SIG-M5 (cell line): Measurements from ENCODE around the gene IPO13.

Source experiments
- DNase-seq: peaks from one replicate; lab custom pipeline; 2025; lab: John Stamatoyannopoulos, UW

Gene IPO13

DNA sequence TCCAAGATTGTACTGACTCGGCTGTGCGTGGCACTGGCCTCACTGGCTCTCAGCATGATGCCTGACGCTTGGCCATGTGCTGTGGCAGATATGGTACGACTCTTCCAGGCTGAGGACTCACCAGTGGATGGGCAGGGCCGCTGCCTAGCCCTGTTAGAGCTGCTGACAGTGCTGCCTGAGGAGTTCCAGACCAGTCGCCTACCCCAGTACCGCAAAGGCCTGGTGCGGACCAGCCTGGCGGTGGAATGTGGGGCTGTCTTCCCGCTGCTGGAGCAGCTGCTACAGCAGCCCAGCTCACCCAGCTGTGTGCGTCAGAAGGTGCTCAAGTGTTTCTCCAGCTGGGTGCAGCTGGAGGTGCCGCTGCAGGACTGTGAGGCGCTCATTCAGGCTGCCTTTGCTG is 2.9 kb downstream of the IPO13 start:
- DNase-seq = no peak

DNA sequence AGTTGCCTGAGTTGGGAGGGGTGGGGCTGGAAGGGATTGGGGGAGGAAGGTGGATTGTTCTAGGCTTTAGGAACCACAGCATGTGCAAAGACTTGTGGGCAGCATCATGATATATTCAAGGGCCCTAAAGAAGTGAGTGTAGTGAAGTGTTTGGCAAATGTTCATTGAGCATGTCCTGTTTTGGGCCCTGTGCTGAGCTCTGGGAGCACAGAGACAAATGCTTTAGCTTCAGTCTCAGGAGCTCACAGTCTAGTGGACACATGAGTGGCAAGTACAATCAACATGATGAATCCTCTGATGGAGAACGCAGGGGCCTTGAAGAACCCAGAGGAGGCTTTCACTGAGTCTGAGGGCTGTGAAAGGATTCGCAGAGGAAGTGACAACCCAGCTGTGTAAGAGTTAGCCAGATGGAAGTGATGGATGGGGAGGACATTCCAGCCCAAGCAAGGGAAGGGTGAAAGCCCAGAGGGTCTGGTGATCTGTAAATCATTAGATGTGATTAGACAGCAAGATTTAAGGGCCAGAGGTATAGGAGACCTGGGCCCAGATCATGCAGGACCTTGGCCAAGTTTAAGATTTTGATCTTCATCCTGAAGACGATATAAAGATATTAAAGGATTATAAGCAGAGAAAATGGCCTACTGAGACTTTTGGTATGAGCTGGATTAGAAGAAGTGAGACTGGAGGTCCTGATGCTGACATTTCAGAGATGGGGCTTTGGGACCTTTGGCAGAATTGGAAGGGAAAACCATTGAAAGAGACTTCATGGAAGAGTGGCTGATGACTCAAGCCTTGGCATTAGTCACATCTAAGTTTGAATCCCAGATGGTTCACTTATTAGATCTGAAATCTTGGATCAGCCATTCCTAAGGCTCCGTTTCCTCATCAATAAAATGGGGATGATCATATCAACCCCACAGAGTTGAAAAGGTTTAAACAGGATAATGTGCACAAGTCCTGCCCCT is 4.6 kb downstream of the IPO13 start:
- no peak for DNase-seq

DNA sequence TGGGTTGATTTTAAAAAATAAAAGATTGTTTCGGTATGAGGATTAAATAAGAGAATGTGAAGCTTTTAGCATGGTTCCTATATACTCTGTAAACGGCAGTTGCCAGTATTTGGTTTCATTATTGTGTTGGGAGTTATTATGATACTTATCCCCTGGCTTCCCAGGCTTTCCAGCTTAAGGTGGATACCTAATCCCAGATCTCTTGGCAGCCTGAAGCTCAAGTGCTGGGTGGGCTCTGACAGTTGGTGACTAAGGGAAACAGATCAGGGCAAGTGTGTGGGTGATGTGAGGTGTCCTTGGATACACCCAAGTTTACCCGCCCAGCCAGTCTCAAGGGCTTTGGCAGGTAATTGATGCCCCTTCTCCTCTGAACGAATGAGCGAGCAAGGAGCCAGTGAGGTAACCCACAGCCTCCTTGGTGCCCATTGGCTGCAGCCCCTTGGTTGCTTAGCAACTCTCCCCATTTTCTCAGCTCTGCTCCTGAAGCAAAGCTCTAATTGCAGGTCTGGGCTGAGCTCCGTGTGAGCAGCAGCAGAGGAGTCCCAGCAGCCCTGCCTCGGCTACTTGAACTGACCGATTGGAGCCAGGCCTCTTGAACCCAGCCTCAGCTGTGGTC is 6.1 kb downstream of the IPO13 start:
- DNase-seq = no peak

DNA sequence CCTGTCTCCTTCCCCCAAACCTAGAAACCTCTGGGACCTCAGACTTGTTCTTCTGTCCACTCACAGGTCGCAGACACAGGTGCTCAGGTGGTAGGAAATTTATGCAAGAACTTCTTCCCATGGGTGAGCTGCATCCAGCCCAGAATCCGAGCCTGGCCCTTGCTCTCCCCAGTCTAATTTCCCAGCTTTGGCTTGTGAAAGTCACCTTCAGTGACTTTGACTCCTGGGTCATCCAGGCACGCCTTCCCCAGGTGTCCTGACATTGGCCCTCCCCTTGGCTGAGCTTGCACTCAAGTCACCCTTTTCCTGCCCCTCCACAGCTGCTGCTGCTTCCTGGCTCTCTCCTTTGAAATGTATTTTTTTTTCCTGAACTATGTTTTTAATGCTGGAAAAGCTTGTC is 6.6 kb downstream of the IPO13 start:
- no peak for DNase-seq

DNA sequence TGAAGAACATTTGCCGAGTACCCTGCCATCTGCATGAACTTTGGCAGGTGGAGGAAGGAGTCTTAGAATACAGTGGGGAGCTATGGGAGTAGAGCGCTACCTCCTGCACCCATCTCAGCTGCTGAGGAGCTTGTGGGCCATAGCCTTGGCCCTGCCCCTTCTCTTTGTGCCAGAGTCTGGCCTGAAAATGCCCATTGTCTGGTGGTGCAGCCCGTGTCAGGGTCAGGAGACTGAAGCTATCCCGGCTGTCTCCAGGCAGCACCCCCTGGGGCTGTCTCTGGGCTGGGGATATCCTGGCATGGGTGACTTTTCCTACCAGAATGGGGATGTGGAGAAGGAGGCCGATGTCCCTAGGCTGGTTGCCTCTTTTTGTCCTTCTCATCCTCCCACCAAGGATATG is 7.3 kb downstream of the IPO13 start:
- no peak for DNase-seq

DNA sequence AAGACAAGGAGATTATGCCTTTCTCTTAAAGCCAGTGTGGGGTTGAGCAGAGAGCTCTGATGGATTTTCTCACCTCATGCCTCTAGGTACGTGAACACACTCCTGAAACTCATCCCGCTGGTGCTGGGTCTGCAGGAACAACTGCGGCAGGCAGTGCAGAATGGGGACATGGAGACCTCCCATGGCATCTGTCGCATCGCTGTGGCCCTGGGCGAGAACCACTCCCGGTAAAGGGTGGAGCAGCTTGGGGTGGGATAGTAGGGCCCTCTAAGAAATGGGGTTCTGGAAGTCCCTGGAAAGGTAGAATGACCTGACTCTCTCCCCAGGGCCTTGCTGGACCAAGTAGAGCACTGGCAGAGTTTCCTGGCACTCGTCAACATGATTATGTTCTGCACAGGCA is 9.5 kb downstream of the IPO13 start:
- DNase-seq = no peak

DNA sequence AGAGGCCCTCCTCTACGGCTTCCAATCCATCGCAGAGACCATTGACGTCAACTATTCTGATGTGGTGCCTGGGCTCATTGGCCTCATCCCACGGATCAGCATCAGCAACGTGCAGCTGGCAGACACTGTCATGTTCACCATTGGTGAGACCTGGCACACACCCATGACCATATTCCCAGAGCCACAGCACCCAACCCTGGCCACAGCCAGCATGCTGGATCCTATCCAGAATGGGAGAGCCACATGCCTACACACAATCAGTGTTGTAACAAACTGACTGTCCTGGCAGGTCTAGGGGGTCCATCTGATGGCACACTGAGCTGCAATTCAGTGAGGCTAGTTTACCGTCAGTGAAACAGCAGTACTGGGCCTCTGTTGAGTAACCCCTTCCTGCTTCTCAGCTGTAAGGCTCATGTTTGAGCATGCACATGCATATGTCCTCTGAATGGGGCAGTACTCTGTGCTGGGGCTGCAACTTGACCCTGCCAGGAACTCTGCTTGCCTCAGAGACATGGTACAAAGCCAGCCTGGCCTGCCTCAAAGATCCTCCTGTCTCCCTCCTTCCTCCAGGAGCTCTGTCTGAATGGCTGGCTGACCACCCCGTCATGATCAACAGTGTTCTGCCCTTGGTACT is 10.8 kb downstream of the IPO13 start:
- no peak for DNase-seq

DNA sequence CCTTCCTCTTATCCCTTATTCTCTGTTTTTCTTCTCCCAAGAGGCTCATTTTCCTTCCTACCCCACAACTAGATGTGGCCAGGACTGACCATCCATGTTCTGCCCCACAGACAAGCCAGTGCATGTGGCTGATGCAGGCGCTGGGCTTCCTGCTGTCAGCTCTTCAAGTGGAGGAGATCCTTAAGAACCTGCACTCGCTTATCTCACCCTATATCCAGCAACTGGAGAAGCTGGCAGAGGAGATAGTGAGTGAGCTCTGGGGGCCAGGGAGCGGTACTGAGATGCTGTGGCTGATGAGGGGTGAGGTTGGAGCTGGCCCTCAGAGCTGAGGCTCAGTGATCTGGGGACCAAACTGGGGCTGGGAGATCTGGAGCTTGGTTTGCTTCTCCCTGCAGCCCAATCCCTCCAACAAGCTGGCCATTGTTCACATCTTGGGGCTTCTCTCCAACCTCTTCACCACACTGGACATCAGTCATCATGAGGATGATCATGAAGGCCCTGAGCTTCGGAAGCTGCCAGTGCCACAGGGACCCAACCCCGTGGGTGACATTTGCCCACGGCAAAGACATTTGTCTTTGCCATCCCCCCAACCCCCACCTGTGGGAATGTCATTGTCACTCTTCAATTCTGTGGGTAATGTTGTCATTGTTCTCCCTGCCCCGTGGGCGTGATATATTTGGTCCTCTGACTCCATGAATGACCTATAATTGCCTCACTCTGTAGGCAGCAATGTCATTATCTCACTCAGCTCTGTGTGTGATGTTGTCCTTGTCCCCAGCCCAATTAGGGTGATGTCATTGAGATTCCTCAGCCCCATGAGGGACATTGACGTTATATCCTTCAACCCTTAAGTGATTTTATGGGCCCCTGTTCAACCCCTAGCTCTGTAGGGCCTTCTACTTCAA is 11.9 kb downstream of the IPO13 start:
- DNase-seq = no peak

DNA sequence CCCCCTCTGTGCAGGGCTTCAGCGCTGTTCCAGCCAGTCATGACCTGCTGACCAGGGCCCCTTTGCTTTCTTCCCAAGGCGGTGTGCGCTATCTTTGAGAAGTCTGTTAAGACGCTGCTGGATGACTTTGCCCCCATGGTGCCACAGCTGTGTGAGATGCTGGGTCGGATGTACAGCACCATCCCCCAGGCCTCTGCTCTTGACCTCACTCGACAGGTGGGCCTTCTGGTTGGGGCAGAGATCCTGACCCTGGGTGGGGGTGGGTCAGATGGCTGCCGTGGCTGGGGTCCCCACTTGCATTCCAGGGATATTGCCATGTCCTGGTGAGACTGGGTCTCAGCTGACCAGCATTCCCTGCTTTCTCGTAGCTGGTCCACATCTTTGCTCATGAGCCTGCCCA is 14.0 kb downstream of the IPO13 start:
- no peak for DNase-seq

DNA sequence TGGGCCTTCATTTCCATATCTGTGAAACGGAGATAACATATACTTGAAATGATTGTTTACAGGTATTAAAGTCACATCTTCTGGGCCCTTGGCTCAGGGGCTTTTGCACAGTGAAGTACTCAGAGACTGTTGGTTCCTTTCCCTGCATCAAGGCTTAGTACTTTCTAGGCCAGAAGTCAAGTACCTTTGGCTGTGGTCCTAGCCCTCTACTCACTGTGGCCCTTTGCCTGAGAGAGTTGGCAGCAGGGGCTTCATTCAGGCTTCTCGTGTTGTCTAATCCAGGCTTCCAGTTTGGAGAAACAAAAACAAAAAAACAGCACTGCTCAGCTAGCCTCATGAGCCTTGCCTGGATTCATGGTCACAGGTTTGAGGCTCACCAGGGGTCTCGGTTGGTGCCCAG is 14.9 kb downstream of the IPO13 start:
- DNase-seq = no peak

DNA sequence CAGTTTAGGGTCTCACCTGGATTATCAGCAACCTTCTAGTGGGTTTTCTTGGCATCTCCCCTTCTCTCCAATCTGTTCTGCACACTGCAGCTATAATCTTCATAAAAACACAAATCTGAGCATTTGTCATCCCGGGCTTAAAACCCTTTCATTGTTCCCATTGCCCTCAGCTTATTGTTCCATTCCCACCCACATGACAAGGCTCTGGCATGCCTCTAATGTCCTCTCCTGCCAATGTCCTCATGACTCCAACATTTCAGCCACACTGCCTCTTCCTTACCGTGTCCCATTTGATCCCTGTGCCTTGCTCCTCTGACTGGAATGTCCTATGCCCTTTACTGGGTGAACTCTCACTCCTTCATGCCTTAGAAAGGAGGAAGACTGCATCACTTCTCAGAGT is 15.6 kb downstream of the IPO13 start:
- no peak for DNase-seq

DNA sequence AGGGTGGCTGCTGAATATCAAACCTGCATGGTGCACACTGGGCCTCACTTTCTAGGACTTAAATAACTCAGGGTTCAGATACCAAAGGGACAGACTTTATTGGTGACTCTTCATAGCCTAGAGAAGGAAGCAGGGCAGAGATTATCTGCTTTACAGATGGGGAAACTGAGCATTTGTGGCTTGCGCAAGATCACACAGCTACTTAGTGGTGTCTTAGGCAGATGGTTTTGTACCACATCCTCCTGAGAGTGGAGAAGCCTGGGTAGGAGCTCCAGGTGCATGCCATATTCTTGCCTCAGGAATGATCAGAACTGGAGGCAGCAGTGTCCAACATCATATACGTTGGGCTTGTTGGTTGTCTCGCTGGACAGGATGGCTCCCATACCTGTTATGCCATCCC is 16.3 kb downstream of the IPO13 start:
- DNase-seq = no peak

DNA sequence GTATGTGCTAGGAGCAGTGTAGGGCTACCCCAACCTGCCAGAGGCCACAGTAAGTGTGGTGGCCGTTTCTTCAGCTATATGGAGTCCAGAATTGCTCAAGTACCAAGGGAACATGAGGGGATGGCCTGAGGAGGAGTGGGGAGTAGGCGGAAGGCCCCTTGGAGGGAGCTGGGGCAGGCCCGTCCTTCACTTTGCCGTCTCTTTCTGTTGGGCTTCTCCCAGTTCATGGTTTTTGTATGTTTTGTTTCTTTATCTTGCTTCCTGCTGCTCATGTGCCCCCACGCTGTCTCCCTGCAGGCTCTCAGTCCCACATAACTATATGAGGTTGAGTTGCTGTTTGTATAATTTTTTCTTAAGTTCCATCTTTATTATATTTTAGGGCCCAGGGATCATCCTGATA is 17.1 kb downstream of the IPO13 start:
- DNase-seq = no peak

DNA sequence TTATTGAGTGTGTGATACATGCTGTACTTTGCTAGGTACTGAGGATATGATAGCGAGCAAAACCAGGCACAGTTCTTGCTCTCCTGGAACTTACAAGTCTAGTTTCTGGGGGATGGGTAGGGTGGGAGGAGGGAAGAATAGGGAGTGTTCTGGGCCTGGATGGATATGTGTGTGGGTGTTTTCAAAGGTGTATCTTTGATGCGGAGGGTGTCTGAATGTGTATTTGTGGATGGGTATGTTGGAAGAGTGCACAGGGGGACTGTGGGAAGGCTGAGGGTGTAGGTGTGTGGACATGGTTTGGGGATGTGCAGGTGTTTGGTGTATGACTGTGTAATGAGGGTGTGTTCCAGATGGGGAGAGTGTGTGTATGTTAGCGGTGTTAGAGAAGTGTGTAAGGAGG is 18.6 kb downstream of the IPO13 start:
- no peak for DNase-seq

DNA sequence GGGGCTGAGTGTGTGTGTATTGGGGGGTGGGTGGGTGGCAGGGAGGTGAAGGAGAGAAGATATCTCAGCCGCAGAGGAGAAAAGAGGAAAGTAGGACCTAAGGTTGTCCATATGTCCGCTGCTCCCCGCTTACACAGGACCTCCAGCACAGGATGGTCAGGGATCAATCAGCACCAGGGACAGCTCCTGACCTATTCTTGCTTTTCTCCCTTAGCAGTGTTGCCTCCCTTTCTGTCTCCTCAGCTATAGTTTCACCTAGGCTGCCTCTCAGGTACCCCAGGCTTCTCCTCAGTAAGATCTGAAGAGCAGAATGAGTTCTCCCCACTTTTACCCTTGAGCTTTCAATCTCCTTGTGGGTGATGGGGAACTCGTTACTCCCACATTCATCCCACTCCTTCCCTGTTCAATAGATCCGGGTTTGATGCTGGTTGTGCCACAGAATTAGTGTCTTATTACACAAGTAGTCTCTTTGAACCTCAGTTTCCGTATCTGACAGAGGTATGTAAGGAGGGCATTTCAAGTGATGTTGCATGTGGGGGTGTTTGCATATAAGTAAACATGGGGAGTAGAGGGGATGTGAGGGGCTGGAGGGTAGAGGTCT is 21.7 kb downstream of the IPO13 start:
- no peak for DNase-seq

DNA sequence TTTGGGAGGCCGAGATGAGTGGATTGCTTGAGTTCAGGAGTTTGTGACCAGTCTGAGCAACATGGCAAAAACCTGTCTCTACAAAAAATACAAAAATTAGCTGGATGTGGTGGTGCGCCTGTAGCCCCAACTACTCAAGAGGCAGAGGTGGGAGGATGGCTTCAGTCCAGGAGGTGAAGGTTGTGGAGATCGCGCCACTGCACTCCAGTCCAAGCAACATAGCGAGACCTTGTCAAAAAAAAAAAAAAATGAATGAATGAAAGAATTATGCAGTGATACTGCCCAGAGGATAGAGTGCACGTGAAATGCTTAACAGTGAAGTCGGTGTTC is 22.6 kb downstream of the IPO13 start:
- DNase-seq = no peak

DNA sequence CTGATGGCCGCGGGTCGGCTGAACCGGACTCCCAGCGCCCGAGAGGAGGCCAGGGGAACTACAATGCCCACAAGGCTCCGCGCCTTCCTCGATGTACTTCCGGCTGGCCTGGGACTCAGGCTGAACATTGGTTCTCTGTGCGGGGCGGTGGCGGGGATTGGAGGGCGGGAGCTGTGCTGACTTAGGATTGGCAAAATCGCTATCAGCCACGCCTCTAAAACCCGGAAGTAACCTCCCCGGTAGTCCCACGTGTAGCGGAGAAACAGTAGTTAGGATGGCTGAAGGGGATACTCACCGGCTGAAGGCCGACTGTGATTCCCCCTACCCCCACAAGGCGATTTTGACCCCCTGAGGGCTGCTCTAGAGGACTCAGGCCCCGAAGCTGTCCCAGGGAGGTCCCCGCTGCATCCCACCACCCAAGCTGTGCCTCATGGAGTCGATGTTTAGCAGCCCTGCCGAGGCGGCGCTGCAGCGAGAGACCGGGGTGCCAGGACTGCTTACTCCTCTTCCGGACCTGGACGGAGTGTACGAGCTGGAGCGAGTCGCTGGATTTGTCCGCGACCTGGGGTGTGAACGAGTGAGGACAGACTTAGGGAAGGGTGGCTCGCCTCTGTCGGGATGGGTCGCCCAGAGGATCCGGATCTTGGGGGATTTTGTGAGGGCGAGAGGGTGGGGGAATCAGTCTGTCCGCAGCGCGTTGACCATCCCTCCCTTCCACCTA is 23.2 kb downstream of the IPO13 start, which contains the start of gene DPH2:
DPH2 (plus strand) TSS at position 265 of the 721 bp plus-strand sequence; CDS start at position 431, 166 bp downstream.
- DNase-seq = peak; percentile 78

DNA sequence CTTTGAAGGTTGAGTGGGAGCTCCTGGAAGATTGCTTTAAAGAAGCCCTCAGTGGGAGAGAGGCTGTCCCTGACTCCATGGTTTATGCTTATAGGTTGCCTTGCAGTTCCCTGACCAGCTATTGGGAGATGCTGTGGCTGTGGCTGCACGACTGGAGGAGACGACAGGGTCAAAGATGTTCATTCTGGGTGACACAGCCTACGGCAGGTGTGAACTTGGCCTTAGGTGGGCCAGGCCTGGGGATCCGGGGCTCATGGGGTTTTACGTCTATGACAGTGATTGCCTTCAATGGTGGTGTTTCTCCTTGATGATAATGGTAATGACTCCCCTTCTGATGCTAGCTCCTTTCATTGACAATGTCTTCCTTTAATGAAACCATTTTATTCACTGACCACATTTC is 23.8 kb downstream of the IPO13 start:
- no peak for DNase-seq

DNA sequence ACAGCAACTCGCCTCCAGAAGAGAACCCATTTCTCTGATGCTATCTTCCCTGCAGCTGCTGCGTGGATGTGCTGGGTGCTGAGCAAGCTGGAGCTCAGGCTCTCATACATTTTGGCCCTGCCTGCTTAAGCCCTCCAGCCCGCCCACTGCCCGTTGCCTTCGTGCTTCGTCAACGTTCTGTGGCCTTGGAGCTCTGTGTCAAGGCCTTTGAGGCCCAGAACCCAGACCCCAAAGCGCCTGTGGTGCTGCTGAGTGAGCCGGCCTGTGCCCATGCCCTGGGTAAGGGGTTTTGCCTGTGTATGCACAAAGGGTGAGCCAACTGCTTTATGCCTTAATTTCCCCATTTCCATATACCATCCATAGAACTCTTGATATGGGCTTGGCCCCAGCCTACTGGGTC is 24.2 kb downstream of the IPO13 start:
- DNase-seq = no peak

DNA sequence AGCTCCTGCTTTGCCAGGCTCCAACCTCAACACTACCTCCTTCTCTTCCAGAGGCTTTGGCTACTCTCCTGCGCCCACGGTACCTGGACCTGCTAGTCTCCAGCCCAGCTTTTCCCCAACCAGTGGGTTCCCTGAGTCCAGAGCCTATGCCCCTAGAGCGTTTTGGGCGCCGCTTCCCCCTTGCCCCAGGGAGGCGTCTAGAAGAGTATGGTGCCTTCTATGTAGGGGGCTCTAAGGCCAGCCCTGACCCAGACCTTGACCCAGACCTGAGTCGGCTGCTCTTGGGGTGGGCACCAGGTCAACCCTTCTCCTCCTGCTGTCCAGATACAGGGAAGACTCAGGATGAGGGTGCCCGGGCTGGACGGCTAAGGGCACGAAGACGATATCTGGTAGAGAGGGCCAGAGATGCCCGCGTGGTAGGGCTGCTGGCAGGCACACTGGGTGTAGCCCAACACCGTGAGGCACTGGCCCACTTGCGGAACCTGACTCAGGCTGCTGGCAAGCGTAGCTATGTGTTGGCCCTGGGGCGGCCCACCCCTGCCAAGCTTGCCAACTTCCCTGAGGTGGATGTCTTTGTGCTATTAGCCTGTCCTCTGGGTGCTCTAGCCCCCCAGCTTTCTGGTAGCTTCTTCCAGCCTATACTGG is 24.7 kb downstream of the IPO13 start:
- DNase-seq = no peak
